Skeletal muscle tissue (tissue), 4 donors: ENCODE results near the gene CROCC2. TPM values are rescaled to one million over a fixed set of nuclear protein-coding genes. Genes with fewer than 3 reads are reported as not detected.

Experiments used
- H3K27ac ChIP-seq: one replicate; pipeline ENCODE4 v1.7.0; 2013; ENCODE audit warnings: mild to moderate bottlenecking, low read depth, low read length, inconsistent platforms
- H3K27me3 ChIP-seq, 3 donors: one replicate each; pipeline ENCODE4 v1.7.0; 2013; ENCODE audit warnings: low read length in 3 of 3; ENCODE audit not compliant: control insufficient read depth in 3 of 3, insufficient read depth in 3 of 3
- H3K36me3 ChIP-seq, 3 donors: one replicate each; pipeline ENCODE4 v1.7.0; 2013; ENCODE audit warnings: low read length in 3 of 3; ENCODE audit not compliant: control insufficient read depth in 3 of 3, insufficient read depth in 3 of 3
- H3K4me1 ChIP-seq, 3 donors: one replicate each; pipeline ENCODE4 v1.7.0; 2013; ENCODE audit warnings: low read length in 3 of 3, mild to moderate bottlenecking in 3 of 3; ENCODE audit not compliant: control insufficient read depth in 3 of 3, insufficient read depth in 3 of 3
- H3K4me3 ChIP-seq, 3 donors: one replicate each; pipeline ENCODE4 v1.7.0; 2013; ENCODE audit warnings: low read length in 3 of 3
- H3K9ac ChIP-seq, 3 donors: one replicate each; pipeline ENCODE4 v1.7.0; 2013; ENCODE audit warnings: low read length in 3 of 3, mild to moderate bottlenecking in 3 of 3, moderate library complexity in 2 of 3, low read depth in 1 of 3
- H3K9me3 ChIP-seq, 3 donors: one replicate each; pipeline ENCODE4 v1.7.0; 2013; ENCODE audit warnings: low read length in 3 of 3; ENCODE audit not compliant: control insufficient read depth in 3 of 3
- total RNA-seq: library from RNA; depleted of rRNA; stranded (reverse); fragments of >200 nt; gene quantifications from one replicate; pipeline ENCODE4 v1.2.3, GENCODE V29; 2014
- donor health status: Osteomylitis.

Gene CROCC2
- total RNA-seq, 1 donor from 2014 or later, result under 0.01 TPM

DNA sequence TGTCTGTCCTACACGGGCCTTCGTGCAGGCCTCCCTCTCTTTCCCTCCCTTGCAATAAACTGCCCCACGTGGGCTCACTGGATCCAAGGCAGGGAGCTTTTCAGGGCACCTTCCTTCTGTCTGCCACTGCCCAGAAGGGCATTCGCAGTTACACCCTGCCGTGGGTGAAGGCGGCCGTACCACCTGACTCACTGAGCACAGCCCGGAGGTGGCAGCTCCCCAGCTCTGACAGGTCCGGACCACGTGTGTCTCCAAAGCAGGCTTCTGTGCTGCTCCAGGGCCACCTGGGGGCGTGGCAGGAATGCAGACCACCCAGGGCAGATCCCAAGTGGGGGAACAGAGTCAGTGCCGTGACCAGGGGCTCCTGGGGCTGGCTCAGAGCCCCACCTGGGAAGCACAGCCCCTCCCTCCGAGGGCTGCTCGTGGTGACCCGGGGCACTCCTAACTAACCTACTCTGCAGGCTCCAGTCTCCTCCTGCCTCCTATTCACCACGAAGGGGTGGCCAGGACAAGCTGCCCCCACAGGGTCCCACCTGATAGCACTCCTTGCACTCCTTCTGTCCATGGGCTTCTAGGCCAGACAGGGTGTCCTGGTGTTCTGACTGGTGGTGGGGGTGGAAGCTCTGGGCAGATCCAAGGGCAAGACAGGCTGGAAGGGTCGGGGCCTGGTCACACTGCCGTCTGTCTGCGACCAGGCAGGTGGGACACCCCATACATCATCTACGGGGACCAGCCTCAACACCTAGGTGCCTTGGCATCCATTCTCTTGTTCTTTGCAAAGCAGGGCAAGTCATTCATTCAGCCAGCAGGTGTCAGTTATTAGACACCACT lies 102.0 kb downstream of the CROCC2 start:
- peak overlapping the region; percentile 12 for H3K27ac ChIP-seq
- peaks cover 13 to 47% (median 45%) of the 10 kb centered on the region in 3 donors for H3K4me1 ChIP-seq
- H3K4me3 ChIP-seq, result no peak overlapping the region
- H3K27me3 ChIP-seq, result no peaks in the 10 kb centered on the region
- peaks cover 10 to 14% (median 11%) of the 10 kb centered on the region in 3 donors for H3K36me3 ChIP-seq
- H3K9ac ChIP-seq, result peak overlapping the region in 1 of 3 donors; percentile 54
- H3K9me3 ChIP-seq, result peaks cover 7 to 11% (median 10%) of the 10 kb centered on the region in 3 donors

DNA sequence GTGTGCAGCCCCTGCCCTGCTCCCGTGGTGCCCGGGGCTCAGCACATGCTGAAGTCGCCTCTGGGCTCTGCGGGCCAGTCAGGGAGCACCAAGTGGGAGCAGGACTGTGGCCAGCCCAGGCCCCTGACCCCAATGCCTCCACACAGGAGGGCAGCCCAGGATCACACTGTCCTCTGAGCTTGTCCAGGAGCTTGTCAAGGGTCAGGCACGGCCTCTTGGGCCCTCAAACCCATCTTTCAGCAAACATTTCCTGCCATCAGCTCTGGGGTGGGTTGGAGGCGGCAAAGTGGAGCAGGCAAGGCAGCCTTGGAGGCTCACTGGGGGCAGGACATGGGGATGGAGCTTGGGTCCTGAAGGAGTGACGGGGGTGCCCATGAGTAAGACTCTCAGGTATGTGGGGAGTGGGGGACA lies 102.6 kb downstream of the CROCC2 start:
- Histone ChIP-seq H3K4me1 (peaks cover 13 to 47% (median 45%) of the 10 kb centered on the region in 3 donors), H3K27me3 (no peaks in the 10 kb centered on the region), H3K27ac (no peak overlapping the region), H3K4me3 (no peak overlapping the region), H3K9ac (peak overlapping the region in 1 of 3 donors; percentile 25), H3K9me3 (peaks cover 2 to 6% (median 5%) of the 10 kb centered on the region in 3 donors), H3K36me3 (peaks cover 4 to 8% (median 5%) of the 10 kb centered on the region in 3 donors)

DNA sequence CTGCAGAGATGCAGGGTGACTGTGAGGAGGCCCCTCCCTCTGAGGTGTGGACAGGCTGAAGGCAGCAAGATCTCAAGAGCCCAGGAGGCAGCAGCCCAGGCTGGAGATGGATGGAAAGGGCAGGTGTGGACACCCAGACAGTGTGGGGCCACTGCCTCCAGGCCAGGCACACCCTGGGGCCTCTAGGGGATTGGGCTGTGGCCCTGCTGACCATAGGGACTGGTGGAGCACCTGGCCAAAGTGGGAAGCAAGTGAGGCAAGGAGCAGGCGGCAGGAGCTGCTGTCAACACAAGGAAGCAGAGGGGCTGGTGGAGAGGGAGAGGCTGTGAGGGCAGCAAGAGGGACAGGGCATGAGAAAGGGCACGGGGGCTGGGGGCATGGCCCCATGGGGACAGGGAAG lies 103.1 kb downstream of the CROCC2 start:
- Histone ChIP-seq H3K9ac (peak overlapping the region in 1 of 3 donors; percentile 60), H3K36me3 (peaks cover 0 to 4% (median 2%) of the 10 kb centered on the region in 3 donors), H3K9me3 (peaks cover 0 to 1% (median under 1%) of the 10 kb centered on the region in 3 donors), H3K4me3 (peak overlapping the region in 1 of 3 donors; percentile 6), H3K27me3 (no peaks in the 10 kb centered on the region), H3K4me1 (peaks cover 13 to 47% (median 45%) of the 10 kb centered on the region in 3 donors), H3K27ac (no peak overlapping the region)

DNA sequence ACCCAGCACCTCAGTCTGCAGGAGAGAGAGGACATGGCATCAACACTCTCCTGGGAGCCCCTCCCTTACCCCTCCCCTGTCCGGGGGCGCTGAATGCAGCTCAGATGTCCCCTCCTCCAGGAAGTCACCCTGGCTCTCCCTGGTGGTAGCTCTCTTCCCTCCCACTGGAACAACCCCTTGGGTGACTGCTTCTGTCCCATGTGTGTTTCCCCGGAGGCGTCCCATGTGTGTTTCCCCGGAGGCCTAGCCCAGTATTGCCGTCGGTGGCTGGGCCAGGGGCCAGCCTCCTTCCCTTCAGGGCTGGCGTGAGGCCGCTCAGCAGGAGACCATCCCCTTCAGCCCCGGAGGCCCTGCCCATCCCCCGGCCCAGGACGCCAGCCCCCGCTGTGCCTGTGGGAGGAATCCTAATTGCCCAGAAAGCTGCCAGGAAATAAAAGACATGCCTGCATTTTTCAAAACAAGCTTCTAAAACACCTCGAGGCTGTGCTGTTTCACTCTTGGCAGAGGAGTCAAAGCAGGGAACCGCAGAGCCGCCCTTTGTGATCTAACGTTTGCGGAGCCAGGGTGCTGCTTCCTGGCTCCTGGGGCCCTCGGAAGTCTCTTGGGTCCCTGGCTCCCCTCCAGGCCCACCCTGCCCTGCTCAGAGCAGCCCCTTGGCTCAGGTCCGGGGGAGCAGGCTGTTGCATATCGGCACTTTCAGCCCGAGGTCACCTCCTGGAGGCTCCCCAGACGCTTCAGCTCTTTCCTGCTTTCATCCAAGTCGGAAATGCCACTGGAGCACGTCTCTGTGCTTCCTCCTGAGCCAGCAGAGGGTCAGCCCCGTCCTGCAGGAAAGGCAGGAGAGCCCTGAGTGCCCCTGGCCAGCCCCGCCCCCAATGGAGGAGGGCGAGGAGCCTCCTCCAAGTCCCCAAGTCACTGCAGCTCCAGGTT lies 103.7 kb downstream of the CROCC2 start:
- Histone ChIP-seq H3K27ac (no peak overlapping the region), H3K9ac (peak overlapping the region in 1 of 3 donors; percentile 60), H3K4me3 (peak overlapping the region in 2 of 3 donors; percentile 15 to 56), H3K9me3 (no peaks in the 10 kb centered on the region), H3K4me1 (peaks cover 13 to 48% (median 45%) of the 10 kb centered on the region in 3 donors), H3K27me3 (no peaks in the 10 kb centered on the region), H3K36me3 (peaks cover 0 to 4% (median 2%) of the 10 kb centered on the region in 3 donors)

DNA sequence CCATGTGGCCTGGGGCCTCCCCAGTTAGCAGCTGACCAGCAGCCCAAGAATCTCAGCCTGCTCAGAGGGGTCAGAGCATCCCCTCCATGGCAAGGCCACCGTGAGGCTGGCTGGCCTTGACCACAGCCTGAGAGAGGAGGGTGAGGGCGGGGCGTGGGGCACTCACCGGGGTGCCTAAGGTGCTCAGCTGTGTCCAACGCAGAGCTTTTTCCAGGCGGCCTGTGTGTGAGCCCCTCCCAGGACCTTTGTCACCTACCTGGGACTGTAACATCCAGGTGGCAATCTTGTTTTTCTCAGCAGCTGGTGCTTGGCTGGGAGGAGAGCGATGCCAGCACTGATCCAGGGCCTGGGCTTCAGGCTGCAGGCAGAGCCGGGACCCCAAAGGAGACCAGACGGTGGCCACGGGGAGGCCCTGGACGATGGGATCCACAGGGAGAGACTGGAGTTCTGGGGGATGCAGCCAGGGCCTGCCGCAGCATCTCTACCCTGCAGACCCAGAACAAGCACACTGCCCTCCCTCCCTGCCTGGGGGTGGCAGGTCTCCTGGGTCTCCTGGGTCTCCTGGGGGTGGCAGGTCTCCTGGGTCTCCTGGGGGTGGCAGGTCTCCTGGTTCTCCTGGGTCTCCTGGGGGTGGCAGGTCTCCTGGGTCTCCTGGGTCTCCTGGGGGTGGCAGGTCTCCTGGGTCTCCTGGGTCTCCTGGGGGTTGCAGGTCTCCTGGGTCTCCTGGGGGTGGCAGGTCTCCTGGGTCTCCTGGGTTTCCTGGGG lies 104.6 kb downstream of the CROCC2 start:
- Histone ChIP-seq H3K27me3 (no peaks in the 10 kb centered on the region), H3K36me3 (peaks cover 0 to 2% (median 0%) of the 10 kb centered on the region in 3 donors), H3K9ac (peak overlapping the region in 1 of 3 donors; percentile 60), H3K4me1 (peaks cover 13 to 50% (median 45%) of the 10 kb centered on the region in 3 donors), H3K9me3 (no peaks in the 10 kb centered on the region), H3K27ac (no peak overlapping the region), H3K4me3 (no peak overlapping the region)

DNA sequence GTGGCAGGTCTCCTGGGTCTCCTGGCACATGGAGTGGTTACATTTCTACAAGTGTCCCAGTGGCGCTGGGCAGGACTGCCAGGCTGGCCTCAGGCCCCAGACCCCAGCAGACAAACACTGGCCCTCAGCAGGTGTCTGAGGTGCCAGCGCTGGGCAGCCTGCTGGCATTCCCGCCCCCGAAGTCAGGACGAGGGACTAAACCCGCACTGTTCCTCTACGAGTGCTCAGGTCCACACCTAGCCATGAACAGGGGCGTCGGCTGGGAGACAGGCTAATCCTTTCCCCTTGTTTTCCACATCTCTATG lies 105.1 kb downstream of the CROCC2 start:
- peaks cover 0 to 2% (median 0%) of the 10 kb centered on the region in 3 donors for H3K36me3 ChIP-seq
- H3K9me3 ChIP-seq, result no peaks in the 10 kb centered on the region
- no peaks in the 10 kb centered on the region for H3K27me3 ChIP-seq
- H3K27ac ChIP-seq, result no peak overlapping the region
- H3K9ac ChIP-seq, result no peak overlapping the region
- peaks cover 13 to 50% (median 45%) of the 10 kb centered on the region in 3 donors for H3K4me1 ChIP-seq
- H3K4me3 ChIP-seq, result no peak overlapping the region

DNA sequence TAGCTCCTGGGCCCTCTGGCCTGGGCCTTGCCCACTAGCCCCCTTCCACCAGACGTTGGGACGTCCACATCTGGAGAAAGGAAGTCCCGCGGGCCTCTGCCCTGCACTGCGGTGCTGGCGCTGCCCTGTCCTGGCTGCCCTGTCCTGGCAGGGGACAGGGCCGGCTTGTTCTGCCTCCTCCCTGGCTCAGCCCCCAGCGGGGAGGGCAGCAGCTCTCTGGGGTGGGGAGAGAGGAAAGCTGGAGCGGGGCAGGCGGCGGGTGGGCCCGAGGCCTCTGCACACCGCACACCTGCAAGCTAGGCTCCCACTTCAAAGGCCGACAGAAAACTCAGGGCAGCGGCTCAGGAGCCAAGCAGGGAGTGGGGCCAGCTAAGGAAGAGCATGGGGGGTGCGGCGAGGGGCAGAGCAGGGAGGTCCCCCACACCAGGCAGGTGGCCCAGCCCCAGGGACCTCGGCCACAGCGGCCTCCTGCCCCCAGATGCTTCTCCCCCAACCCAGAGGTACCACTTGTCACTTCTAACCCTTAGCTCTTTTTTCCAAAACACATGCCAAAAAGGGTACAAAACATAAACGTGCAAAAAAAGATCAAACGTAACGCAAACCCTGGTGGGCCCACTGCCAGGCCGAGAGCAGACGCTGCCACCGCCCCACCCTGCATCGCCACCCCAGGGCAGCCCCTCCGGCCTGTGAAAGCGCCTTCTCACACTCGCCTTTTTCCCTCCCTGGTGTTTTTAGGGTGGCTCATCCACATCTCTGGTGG lies 105.8 kb downstream of the CROCC2 start:
- H3K36me3 ChIP-seq, result peaks cover 0 to 2% (median 0%) of the 10 kb centered on the region in 3 donors
- peaks cover 13 to 45% (median 45%) of the 10 kb centered on the region in 3 donors for H3K4me1 ChIP-seq
- H3K27ac ChIP-seq, result no peak overlapping the region
- H3K4me3 ChIP-seq, result no peak overlapping the region
- H3K27me3 ChIP-seq, result no peaks in the 10 kb centered on the region
- no peaks in the 10 kb centered on the region for H3K9me3 ChIP-seq
- H3K9ac ChIP-seq, result no peak overlapping the region

DNA sequence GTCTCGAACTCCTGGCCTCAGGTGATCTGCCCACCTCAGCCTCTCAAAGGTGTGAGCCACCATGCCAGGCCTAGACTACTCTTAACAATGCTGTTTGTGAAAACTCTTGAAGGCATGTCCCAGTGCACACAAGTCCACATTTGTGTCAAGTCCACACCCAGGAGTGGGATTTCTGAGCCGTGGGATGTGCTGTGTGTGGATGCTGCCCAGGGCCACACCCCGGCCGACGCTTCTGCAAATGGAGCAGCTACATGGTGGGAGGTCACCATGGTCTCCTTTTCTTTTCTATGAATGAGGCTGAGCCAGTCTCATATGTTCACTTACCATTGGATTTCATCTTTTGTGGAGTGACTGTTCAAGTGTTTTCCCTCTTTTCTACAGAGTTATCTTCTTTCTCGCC lies 108.1 kb downstream of the CROCC2 start:
- H3K9me3 ChIP-seq, result no peaks in the 10 kb centered on the region
- no peaks in the 10 kb centered on the region for H3K27me3 ChIP-seq
- peaks cover 13 to 33% (median 33%) of the 10 kb centered on the region in 3 donors for H3K4me1 ChIP-seq
- no peak overlapping the region for H3K9ac ChIP-seq
- H3K36me3 ChIP-seq, result peaks cover 2 to 6% (median 5%) of the 10 kb centered on the region in 3 donors
- no peak overlapping the region for H3K4me3 ChIP-seq
- no peak overlapping the region for H3K27ac ChIP-seq

DNA sequence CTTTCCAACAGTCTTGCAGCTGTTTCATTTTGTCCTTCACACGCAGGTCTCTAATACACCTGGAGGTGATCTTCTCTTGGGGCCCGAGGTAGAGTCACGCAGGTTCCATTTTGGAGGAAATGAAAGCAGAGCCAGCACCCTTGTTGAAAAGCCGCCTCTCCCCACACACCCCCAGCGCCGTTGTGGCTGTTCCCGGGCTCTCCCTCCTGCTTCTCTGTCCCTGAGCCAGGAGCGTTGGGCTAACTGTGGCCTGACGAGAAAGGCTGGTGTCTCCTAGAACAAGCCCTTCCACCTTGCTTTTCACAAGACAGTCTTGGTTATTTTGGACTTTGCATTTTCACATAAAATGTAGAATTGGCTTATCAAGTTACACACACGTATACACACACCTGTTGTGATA lies 108.6 kb downstream of the CROCC2 start:
- Histone ChIP-seq H3K9ac (no peak overlapping the region), H3K9me3 (no peaks in the 10 kb centered on the region), H3K4me1 (peaks cover 9 to 28% (median 27%) of the 10 kb centered on the region in 3 donors), H3K27me3 (no peaks in the 10 kb centered on the region), H3K27ac (no peak overlapping the region), H3K4me3 (no peak overlapping the region), H3K36me3 (peaks cover 4 to 10% (median 9%) of the 10 kb centered on the region in 3 donors)
